DLD1 (cell line): ENCODE data around the gene ACCS.

ENCODE experiments used
- in situ Hi-C: cut with HindIII; loops from 2 replicates; pipeline ENCODE4 v1.10.0; 2017; ENCODE audit warnings: low sequenced_read_pairs

ACCS gene

GRCh38 chr11:44036811-44037657 is 29.0 kb upstream of the ACCS start:
- in situ Hi-C loops = no loop called here

DNA sequence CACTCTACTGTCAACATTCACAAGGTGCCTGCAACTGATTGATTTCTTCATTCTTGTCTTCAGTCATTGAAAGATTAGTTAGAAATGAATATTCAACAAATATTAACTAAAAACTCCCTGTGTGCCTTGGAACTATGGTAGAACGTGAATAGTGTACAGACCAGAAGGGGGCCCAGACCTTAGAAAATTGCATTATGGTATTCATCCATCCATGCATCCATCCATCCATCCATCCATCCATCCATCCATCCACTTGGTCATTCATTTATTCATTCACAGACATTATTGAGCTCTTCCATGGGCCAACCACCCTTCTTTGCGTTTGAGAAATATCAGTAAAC is 28.4 kb upstream of the ACCS start:
- in situ Hi-C loops = no loop called here

GRCh38 chr11:44043157-44043556 is 22.9 kb upstream of the ACCS start:
- in situ Hi-C loops = no loop called here

DNA sequence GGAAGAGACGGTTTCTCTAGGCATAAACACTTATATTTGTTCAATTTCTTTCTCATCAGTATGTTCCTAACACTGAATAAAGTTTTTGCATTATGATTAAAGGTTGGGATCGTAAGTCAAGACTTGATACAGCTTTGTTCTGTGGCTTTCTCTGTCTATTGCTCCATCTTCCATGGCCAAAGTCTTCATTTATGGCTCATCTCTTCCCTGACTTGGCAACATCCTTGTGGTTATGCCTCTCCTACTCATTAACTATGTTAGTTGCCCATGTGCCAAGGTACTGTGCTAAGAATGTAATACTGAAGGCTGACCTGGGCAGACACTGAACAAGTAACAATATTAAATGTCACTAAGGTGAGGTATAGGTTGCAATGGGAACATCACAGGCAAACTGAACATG is 19.9 kb upstream of the ACCS start:
- in situ Hi-C loops = no loop called here

DNA sequence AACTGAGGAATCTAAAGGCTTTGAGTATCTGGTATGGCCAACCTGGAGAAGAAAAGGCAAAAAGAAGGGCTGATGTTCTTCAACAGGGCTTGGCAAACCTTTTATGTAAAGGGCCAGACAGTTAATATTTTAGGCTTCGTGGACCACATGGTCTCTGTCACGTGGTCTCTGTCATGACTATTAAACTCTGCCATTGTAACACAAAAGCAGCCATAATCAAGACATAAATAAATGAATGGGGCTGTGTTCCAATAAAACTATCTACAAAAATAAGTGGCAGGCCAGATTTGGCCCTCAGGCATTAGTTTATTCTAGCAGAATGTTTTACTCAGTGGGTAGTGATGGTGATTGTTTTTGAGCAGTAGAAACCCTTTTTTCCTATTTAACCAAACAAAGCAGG is 18.8 kb upstream of the ACCS start:
- in situ Hi-C loops = no loop called here

DNA sequence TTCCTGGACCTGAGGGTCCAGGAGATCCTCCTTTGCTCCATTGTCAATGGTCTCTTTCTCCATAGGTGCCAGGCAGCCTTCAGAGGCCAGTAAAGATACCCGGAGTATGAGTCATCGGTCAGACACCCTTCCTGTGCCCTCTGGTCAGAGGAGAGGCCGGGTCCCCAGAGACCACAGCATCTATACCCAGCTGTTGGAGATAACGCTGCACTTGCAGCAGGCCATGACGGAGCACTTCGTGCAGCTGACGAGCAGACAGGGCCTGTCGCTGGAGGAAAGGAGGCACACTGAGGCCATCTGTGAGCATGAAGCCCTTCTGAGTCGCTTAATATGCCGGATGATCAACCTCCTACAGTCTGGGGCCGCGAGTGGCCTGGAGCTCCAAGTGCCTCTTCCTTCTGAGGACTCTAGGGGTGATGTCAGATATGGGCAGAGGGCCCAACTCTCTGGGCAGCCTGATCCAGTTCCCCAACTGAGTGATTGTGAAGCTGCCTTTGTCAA is 18.1 kb upstream of the ACCS start, which contains the start of gene ACCSL:
TSS of gene ACCSL (plus strand) at position 51 of the 501 bp plus-strand sequence. CDS start at position 107, 56 bp downstream.
- in situ Hi-C loops = no loop called here

DNA sequence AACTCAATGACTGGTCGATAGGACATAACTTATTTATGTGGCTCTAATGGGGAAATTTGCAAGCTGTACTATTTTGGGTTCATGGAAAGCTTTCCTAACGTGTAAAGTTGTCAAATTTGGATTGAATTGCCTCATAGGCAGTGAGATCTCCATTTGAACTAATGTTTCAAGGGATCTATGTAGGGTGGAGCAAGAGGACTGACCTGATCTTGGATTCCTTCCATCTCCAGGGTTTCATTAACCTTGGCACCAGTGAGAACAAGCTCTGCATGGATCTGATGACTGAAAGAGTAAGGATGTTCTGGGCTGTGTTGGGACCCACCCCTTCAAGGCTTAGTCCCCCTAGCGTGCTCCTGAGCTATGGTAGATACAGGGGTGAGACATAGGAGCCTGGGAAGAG is 16.2 kb upstream of the ACCS start:
- in situ Hi-C loops = no loop called here

GRCh38 chr11:44051171-44051570 is 14.9 kb upstream of the ACCS start:
- in situ Hi-C loops = no loop called here

GRCh38 chr11:44057340-44057739 is 8.7 kb upstream of the ACCS start:
- in situ Hi-C loops = no loop called here

DNA sequence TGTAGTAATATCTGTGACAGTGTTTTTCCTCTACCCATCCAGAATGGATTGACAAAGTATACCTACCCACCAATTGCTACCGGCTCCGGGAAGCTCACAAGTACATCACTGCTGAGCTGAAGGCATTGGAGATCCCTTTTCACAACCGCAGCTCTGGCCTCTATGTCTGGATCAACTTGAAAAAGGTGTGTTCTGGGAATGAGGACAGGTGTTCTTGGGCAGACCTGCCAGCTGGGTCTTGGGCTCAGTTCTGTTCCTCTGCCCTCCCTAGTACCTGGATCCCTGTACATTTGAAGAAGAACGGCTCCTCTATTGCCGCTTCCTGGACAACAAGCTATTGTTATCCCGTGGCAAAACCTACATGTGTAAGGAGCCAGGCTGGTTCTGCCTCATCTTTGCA is 7.8 kb upstream of the ACCS start:
- in situ Hi-C loops = no loop called here

DNA sequence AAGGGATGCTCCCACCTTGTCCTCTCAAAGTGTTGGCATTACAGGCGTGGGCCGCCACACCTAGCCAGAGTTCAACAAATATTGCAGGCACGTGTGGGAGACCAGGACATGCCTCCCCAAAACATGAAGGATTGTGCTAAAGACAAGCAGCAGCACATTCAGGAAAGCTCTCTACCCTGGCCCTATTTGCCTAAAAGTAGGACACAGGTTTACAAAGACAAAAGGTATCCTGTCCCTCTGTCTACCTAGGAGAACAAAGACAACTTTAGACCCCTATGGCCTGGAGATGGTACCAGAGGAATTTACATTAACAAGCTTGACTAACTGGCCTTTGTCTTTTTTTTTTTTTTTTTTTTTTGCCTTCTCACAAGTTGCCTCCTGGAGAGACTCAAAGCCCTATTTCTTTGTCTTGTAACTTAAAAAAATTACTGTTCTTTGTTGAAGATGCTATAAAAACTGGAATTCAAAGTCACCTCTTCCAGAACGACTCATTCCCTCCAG is 859 bp upstream of the ACCS start:
- in situ Hi-C loops = no loop called here

DNA sequence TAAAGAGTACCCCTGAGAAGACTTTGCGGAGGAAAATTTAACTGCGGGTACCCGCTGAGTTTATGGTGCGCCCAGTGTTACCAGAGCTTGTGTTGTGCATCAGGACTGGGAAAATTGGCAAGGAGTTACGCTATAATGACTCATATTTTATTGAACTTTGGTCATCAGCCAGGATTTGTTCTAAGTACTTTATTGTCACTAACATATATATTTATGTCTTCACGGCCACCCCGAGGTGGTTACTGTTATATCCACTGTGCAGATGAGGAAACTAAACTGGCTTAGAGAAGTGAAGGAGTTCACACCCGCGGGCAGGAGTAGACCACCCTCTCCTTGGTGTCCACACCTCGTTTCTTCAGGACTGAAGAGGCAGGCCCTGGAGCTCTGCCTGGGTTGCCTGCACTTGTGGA is 667 bp downstream of the ACCS start:
- in situ Hi-C loops = no loop called here

- in situ Hi-C loops = no loop called here
Observed at GRCh38 chr11:44067266-44067665, 1.2 kb downstream of the ACCS start.

DNA sequence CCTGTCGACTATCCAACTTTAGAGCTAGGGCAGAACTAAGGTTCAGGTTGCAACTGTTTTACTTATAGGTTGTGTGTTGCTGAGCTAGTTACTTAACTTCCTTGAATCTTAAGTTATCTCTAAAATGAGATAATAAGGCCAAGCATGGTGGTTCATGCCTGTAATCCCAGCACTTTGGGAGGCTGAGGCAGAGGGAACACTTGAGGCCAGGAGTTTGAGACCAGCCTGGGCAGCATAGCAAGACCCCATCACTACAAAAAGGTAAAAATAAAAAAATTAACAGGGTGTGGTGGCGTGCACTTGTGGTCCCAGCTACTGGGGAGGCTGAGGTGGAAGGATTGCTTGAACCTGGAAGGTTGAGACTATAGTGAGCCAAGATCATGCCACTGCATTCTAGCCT is 2.1 kb downstream of the ACCS start:
- in situ Hi-C loops = no loop called here

DNA sequence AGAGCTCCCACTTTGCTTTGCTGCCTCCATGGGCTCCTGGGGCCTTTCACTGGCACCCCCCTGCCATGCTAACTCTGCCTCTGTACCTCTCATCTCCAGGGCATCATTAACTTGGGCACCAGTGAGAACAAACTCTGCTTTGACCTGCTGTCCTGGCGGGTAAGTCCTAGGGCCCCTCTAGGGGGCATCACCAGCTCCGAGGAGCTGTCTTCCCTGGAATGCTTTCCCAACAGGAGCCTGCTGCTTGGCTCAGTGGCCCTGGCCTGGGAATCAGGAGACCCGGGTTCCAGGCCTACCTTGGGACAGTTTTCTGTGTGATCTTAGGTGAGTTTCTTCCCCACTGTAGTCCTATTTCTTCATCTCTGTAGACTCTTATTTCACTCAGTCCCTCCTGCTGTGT is 5.1 kb downstream of the ACCS start:
- in situ Hi-C loops = no loop called here

GRCh38 chr11:44072757-44073658 is 6.9 kb downstream of the ACCS start:
- in situ Hi-C loops = no loop called here

DNA sequence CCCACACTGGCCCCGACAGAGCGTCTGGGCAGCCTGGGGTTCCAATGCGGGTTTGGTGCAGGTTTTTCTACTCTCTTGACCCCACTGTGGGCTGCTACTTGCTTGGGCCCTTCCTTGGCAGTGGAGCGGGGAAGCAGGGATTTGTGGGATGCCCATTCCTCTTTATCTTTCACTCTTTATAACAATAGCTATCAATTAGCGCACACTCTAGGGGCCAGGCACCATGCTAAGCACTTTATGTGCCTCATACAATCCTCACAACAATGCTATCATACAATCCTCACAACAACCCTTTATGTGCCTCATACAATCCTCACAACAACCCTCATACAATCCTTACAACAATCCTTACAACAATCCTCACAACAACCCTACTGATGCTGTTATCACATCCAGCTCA is 12.7 kb downstream of the ACCS start:
- in situ Hi-C loops = no loop called here

DNA sequence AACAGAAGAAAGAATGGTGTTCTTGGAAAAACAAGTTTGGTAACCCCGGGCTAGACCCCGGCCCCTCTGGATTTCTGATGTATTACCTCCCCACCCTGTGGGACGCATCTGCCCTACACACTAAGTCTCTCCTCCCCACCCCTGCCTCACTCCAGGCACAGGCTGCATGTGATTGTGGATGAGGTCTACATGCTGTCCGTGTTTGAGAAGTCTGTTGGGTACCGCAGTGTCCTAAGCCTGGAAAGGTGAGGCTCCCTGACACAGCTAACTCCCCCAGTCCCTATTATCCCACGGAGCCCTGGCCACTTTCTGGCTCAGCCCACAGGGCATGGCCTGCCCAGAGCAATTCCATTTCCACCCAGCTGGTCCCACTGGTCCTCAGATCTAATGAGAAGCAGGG is 13.3 kb downstream of the ACCS start:
- in situ Hi-C loops = no loop called here

DNA sequence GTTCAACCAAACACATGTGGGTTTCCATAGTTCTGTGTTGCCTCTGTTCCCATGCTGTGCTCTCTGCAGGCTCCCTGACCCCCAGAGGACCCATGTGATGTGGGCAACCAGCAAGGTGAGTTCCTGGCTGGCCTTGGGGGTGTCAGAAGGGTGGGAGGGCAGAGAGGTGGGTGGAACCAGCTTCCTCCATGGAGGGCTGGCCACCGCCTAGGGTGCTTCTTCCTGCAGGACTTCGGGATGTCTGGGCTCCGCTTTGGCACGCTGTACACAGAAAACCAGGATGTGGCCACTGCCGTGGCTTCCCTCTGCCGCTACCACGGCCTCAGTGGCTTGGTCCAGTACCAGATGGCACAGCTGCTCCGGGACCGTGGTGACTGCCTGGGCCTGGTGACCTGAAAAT is 14.9 kb downstream of the ACCS start:
- in situ Hi-C loops = no loop called here

GRCh38 chr11:44082645-44083044 is 16.6 kb downstream of the ACCS start:
- in situ Hi-C loops = no loop called here

- in situ Hi-C loops = no loop called here
Observed at GRCh38 chr11:44083433-44083832, 17.4 kb downstream of the ACCS start.

DNA sequence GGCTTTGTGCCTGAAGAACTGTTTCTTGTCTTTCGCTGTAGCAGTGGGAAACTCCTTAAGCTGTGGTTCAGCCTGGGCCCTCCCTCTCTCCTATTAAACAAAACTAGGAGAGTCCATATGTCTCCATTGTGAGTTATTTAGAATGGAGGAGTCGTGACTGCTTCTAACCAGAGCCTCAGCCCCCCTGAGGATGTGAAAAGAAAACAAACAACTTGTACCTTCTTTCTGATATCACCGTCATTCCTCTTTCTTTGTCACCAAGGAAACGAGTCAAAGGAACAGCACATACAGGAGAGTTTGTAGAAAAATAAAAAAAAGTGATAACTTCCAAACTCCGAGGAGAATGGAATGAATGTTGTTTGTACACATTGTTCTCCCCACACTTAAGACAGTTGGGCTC is 17.8 kb downstream of the ACCS start:
- in situ Hi-C loops = no loop called here
